Stimulated activated CD8-positive, alpha-beta memory T cell treated with anti-CD3 and anti-CD28 coated beads, Interleukin-4, amount 100 ng/mL, for 24 hours (primary cell): ENCODE results near the gene CDC16.

Experiments used
- DNase-seq: peaks from one replicate; pipeline ENCODE4 v3.0.0-alpha.2; 2020; ENCODE audit warnings: low read depth

CDC16 gene

DNA sequence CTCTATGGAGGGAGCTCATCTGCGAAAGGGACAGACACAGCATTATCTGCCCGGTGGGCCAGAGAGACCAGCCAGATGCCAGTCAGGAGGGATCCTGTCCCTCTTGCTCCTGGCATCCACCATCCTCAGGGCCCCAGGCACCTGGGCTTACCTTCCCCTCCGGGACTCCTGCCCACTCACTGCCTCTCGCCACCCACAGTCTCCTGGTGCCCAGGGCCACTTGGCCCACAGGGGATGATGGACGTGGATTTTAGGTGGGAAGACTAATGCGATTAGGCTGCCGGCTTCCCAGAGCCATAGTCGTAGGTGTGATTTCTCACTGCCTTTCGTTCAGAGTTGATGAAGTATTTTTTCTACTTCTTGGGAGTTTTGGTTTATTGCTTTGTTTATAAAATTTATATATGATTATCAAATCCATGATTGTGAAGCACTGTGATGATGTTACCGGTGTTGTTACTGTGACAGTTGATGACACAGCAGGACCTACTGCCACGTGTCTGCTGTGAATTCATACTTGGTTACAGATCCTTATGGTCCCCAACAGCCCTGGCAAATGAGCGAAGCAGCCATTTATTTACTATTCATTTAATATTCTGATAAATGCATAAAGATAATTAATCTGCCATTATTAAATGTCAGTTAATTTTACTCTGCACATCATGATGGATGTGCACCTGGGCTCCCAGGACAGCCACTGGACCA, 65.1 kb downstream of the CDC16 start:
- no peak for DNase-seq

DNA sequence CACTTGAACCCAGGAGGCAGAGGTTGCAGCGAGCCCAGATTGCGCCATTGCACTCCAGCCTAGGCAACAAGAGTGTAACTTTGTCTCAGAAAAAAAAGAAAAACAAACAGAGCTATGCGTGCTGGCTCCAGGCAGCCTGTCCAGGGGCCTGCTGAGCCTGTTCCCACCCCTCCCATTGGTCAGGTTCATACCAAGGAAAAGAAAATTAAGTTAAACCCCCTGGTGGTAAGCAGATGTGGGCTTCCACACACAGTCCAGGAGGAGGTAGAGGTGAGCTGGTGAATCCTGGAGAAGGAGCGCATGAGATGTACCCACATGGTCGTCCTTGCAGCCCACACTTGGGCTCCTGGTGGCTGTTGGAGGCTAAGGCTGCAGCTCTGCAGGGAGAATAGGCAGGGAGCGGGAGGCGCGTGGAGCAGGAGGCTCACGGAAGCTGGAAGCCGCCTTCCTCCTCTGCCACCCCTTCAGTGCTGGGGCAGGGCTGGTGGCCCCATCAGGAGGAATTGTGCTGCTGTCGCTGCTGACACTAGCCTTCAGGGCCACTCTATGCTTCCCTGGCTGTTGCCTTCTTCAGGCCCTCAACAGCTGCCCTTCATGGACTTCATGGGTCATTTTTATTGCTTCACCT, 69.1 kb downstream of the CDC16 start:
- DNase-seq = no peak

DNA sequence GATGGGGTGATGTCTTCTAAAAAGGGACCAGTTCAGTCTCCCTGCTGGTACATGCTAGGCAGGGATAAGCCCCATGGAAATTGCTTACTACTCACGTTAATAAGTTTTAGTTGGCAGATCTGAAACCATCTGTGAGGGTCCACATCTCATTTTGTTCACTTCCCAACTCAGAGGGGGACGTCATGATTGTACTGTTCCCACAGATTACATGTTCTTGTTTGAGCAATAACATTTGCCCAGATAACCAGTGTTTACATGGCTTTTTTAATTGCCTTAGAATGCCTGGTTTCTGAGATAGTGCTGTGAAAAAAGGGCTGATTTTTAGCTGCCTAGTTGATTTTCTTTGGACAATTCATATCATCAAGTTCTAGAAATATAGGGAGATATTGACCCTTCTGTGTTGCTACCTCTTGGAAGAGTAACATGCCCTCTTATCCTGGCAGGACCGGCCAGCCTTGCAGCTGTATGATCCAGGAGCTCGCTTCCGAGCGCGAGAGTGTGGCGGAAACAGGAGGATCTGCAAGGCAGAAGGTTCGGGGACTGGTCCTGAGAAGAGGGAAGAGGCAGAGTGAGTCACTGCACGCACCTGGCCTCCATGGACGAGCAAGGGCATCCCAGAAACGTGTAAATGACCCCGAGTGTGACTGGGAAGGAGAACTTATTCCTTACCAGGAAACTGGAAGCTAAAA, 69.8 kb downstream of the CDC16 start:
- DNase-seq = no peak

GRCh38 chr13:114309086-114309485, 74.4 kb downstream of the CDC16 start:
- DNase-seq = no peak

- no peak for DNase-seq
Measured at GRCh38 chr13:114309806-114310410, 75.2 kb downstream of the CDC16 start.

- DNase-seq = no peak
Measured at GRCh38 chr13:114310956-114311355, 76.3 kb downstream of the CDC16 start.

DNA sequence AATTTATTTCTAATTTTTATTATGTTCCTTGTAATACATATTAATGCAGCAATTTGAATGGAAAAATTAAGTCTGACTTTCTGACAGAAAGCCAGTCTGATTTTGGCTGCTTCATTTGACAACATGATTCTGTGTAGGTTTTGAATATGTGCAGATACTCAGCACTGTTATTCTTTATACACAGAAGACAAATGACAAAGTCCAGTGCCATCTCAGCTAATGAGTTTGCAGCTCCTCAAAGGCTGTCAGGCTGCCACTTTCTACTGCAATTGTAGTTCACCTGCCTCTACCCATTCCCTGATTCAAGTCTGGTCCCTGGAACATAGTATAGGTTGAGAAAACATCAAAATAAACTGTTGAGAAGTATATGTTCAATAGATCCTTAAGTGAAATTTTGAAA, 76.7 kb downstream of the CDC16 start:
- DNase-seq = no peak

- DNase-seq = no peak
Measured at GRCh38 chr13:114311908-114312307, 77.2 kb downstream of the CDC16 start.

- no peak for DNase-seq
Measured at GRCh38 chr13:114313061-114313860, 78.6 kb downstream of the CDC16 start.

GRCh38 chr13:114314074-114314912, 79.6 kb downstream of the CDC16 start, which contains the start of gene CHAMP1:
CHAMP1 (plus strand) TSS chr13:114314503; CDS start chr13:114323843, 9,340 bp downstream.
- peak; percentile 91 for DNase-seq

- DNase-seq = no peak
Measured at GRCh38 chr13:114315074-114315785, 80.5 kb downstream of the CDC16 start.

GRCh38 chr13:114318624-114319023, 83.9 kb downstream of the CDC16 start:
- DNase-seq = no peak

- no peak for DNase-seq
Measured at GRCh38 chr13:114319441-114319913, 84.8 kb downstream of the CDC16 start.

DNA sequence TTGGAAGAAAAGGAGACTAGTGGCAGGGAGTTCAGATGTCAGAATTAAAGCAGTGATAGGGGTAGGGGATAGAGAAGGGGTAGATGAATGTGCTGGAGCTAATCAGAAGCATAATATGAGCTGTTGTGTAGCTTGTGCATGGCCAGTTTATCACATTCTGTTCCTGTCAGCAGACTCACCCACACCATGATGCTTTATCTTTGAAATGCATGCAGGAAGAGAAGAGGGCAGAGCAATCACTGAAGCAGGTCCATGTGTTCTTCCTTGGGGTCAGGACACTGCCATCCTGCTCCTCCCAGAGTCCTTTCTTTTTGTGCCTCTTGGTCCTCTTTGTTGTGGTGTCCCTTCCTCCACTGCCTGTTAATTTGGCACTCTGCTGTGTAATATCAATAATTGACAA, 85.4 kb downstream of the CDC16 start:
- no peak for DNase-seq

DNA sequence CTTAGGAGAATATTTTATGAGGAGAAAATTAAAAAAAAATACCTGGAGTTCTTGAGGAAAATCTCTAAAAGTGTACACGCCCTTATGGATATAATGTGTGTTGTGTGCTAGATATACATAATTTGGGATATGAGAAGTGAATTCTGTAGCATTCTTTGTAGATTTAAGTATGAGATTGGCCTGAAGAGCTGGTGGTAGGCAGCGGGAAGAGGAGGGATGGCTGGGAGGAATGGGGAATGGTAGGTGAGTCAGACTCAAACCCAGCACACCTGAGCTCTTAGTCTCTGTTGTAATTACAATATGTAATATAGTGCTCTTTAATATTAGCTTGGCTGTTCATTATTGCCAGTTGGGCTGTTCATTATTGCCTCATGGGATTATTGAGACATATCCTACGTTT, 86.6 kb downstream of the CDC16 start:
- no peak for DNase-seq
